ENCODE measurements around the gene GMCL1.

Gene GMCL1

GRCh38 chr2:69811591-69811990 lies 17.9 kb upstream of the GMCL1 start:
- TF ChIP-seq CTCF (IDR thresholded peaks at IDR 0.05; ENCODE audit: low read length), result no peak
- TF ChIP-seq EZH2 (IDR thresholded peaks at IDR 0.05; ENCODE audit: borderline replicate concordance, low read length), result no peak
- Histone ChIP-seq H3K9ac (ENCODE audit: low read length) (no peak overlapping the region), H3K4me2 (ENCODE audit: low read length) (no peak overlapping the region), H3K27me3 (ENCODE audit: insufficient read depth, low read length) (peaks cover 7% of the 10 kb centered on the region; the same call in 1 of the 2 replicates), H4K20me1 (ENCODE audit: insufficient read depth, low read length) (no peaks in the 10 kb centered on the region), H2AFZ (ENCODE audit: low read length) (no peak overlapping the region), H3K4me3 (ENCODE audit: low read depth, low read length, poor library complexity, severe bottlenecking) (no peak overlapping the region), H3K79me2 (ENCODE audit: insufficient read depth, low read length) (no peaks in the 10 kb centered on the region), H3K9me3 (ENCODE audit: low read length) (no peaks in the 10 kb centered on the region), H3K9me2 (ENCODE audit: low read depth, low read length) (no peaks in the 10 kb centered on the region), H3K4me1 (ENCODE audit: insufficient read depth, low read length, severe bottlenecking) (no peaks in the 10 kb centered on the region), H3F3A (ENCODE audit: insufficient read depth, low read length) (no peaks in the 10 kb centered on the region), H3K27ac (ENCODE audit: low read depth, low read length, poor library complexity, severe bottlenecking) (no peak overlapping the region), H3K36me3 (ENCODE audit: insufficient read depth, low read length) (no peaks in the 10 kb centered on the region)

- Histone ChIP-seq H2AFZ (ENCODE audit: low read length) (no peak overlapping the region), H3K4me3 (ENCODE audit: low read depth, low read length, poor library complexity, severe bottlenecking) (no peak overlapping the region), H3K79me2 (ENCODE audit: insufficient read depth, low read length) (no peaks in the 10 kb centered on the region), H3K9me2 (ENCODE audit: low read depth, low read length) (no peaks in the 10 kb centered on the region), H3K4me2 (ENCODE audit: low read length) (no peak overlapping the region), H3K27ac (ENCODE audit: low read depth, low read length, poor library complexity, severe bottlenecking) (no peak overlapping the region), H3K27me3 (ENCODE audit: insufficient read depth, low read length) (peaks cover 5% of the 10 kb centered on the region; the same call in 1 of the 2 replicates), H3K4me1 (ENCODE audit: insufficient read depth, low read length, severe bottlenecking) (no peaks in the 10 kb centered on the region), H3F3A (ENCODE audit: insufficient read depth, low read length) (no peaks in the 10 kb centered on the region), H3K9me3 (ENCODE audit: low read length) (no peaks in the 10 kb centered on the region), H3K36me3 (ENCODE audit: insufficient read depth, low read length) (no peaks in the 10 kb centered on the region), H4K20me1 (ENCODE audit: insufficient read depth, low read length) (no peaks in the 10 kb centered on the region), H3K9ac (ENCODE audit: low read length) (no peak overlapping the region)
- no peak for TF ChIP-seq CTCF (IDR thresholded peaks at IDR 0.05; ENCODE audit: low read length)
- TF ChIP-seq EZH2 (IDR thresholded peaks at IDR 0.05; ENCODE audit: borderline replicate concordance, low read length), result no peak
These were observed 13.7 kb upstream of the GMCL1 start for GRCh38 chr2:69815717-69816116.

GRCh38 chr2:69816923-69817542 lies 12.4 kb upstream of the GMCL1 start:
- no peaks in the 10 kb centered on the region for H3F3A ChIP-seq (ENCODE audit: insufficient read depth, low read length)
- no peaks in the 10 kb centered on the region for H3K27me3 ChIP-seq (ENCODE audit: insufficient read depth, low read length)
- H3K79me2 ChIP-seq (ENCODE audit: insufficient read depth, low read length), result no peaks in the 10 kb centered on the region
- no peak overlapping the region for H3K4me2 ChIP-seq (ENCODE audit: low read length)
- no peaks in the 10 kb centered on the region for H3K36me3 ChIP-seq (ENCODE audit: insufficient read depth, low read length)
- no peak overlapping the region for H3K27ac ChIP-seq (ENCODE audit: low read depth, low read length, poor library complexity, severe bottlenecking)
- H3K9ac ChIP-seq (ENCODE audit: low read length), result no peak overlapping the region
- H3K9me3 ChIP-seq (ENCODE audit: low read length), result no peaks in the 10 kb centered on the region
- H3K4me3 ChIP-seq (ENCODE audit: low read depth, low read length, poor library complexity, severe bottlenecking), result no peak overlapping the region
- H4K20me1 ChIP-seq (ENCODE audit: insufficient read depth, low read length), result no peaks in the 10 kb centered on the region
- H2AFZ ChIP-seq (ENCODE audit: low read length), result 0 out of 2 replicates have a peak overlapping the region, but pooled peaks have one; percentile 16
- TF ChIP-seq CTCF (IDR thresholded peaks at IDR 0.05; ENCODE audit: low read length) (peak; percentile 86), EZH2 (IDR thresholded peaks at IDR 0.05; ENCODE audit: borderline replicate concordance, low read length) (no peak)
- H3K4me1 ChIP-seq (ENCODE audit: insufficient read depth, low read length, severe bottlenecking), result no peaks in the 10 kb centered on the region
- no peaks in the 10 kb centered on the region for H3K9me2 ChIP-seq (ENCODE audit: low read depth, low read length)
